ENCODE results near the gene DPT.

The DPT gene

GRCh38 chr1:168734946-168735345 lies 5.9 kb upstream of the DPT start:
- DNase-seq: no peak

GRCh38 chr1:168734271-168734670 lies 5.3 kb upstream of the DPT start:
- no peak for DNase-seq

GRCh38 chr1:168733241-168733640 lies 4.2 kb upstream of the DPT start:
- no peak for DNase-seq

- no peak for DNase-seq
Measured at GRCh38 chr1:168732736-168733135, 3.7 kb upstream of the DPT start.

- DNase-seq: no peak
Measured at GRCh38 chr1:168731244-168731953, 2.4 kb upstream of the DPT start.

GRCh38 chr1:168729405-168729802 lies 398 bp upstream of the DPT start:
- DNase-seq: no peak

GRCh38 chr1:168726719-168727118 lies 2.3 kb downstream of the DPT start:
- DNase-seq: no peak

GRCh38 chr1:168726281-168726680 lies 2.7 kb downstream of the DPT start:
- no peak for DNase-seq

GRCh38 chr1:168725831-168726230 lies 3.2 kb downstream of the DPT start:
- no peak for DNase-seq

GRCh38 chr1:168725060-168725459 lies 3.9 kb downstream of the DPT start:
- no peak for DNase-seq

GRCh38 chr1:168723000-168723399 lies 6.0 kb downstream of the DPT start:
- DNase-seq: no peak

- no peak for DNase-seq
Measured at GRCh38 chr1:168720839-168721238, 8.2 kb downstream of the DPT start.

- DNase-seq: no peak
Measured at GRCh38 chr1:168719306-168720111, 9.5 kb downstream of the DPT start.

- no peak for DNase-seq
Measured at GRCh38 chr1:168717906-168718891, 10.8 kb downstream of the DPT start.

GRCh38 chr1:168714012-168714411 lies 15.0 kb downstream of the DPT start:
- no peak for DNase-seq

GRCh38 chr1:168709405-168710363 lies 19.3 kb downstream of the DPT start:
- no peak for DNase-seq

- no peak for DNase-seq
Measured at GRCh38 chr1:168708698-168709404, 20.2 kb downstream of the DPT start.

GRCh38 chr1:168706391-168706992 lies 22.5 kb downstream of the DPT start:
- DNase-seq: no peak

GRCh38 chr1:168700575-168701268 lies 28.3 kb downstream of the DPT start:
- no peak for DNase-seq

- no peak for DNase-seq
Measured at GRCh38 chr1:168698453-168698852, 30.6 kb downstream of the DPT start.

Measured in stimulated activated CD4-positive, alpha-beta T cell treated with anti-CD3 and anti-CD28 coated beads, Interleukin-2, amount 100 ng/mL, for 48 hours (primary cell).